A673 (cell line): ENCODE measurements around the gene IFI16.

ENCODE experiments used
- CTCF ChIP-seq: fragments of 300-800, 200-600 bp; sonication (generic); conservative IDR thresholded peaks from 2 replicates; pipeline ENCODE4 v1.5.1; 2017; ENCODE audit warnings: low read depth, mild to moderate bottlenecking, antibody characterized with exemption, low read length, moderate library complexity, mixed read lengths
- EZH2 ChIP-seq: fragments of 200-600 bp; sonication (generic); IDR thresholded peaks from 2 replicates; pipeline ENCODE4 v1.6.1; 2017; ENCODE audit warnings: borderline replicate concordance, low read depth, mild to moderate bottlenecking, mixed read lengths, antibody characterized with exemption, low read length; ENCODE audit not compliant: poor library complexity, severe bottlenecking

DNA sequence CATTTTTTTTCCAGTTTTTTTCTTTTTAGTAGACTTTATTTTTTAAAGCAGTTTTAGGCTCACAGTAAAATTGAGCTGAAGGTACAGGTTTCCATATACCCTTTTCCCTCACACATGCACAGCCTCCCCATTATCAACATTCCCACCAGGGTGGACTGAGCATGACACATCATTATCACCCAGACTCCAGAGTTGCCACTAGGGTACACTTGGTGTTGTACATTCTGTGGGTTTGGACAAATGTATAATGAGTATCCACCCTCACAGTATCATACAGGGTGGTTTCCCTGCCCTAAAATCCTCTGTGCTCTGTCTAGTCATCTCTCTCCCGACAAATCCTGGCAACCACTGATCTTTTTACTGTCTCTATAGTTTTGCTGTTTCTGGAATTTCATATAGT lies 69.8 kb downstream of the IFI16 start:
- TF ChIP-seq CTCF (no peak), EZH2 (no peak)
